NCI-H2107 (cell line): ENCODE measurements around the gene ATP8B3.

Experiments
- DNase-seq: peaks from one replicate; lab custom pipeline; 2025; lab: John Stamatoyannopoulos, UW

ATP8B3 gene

DNA sequence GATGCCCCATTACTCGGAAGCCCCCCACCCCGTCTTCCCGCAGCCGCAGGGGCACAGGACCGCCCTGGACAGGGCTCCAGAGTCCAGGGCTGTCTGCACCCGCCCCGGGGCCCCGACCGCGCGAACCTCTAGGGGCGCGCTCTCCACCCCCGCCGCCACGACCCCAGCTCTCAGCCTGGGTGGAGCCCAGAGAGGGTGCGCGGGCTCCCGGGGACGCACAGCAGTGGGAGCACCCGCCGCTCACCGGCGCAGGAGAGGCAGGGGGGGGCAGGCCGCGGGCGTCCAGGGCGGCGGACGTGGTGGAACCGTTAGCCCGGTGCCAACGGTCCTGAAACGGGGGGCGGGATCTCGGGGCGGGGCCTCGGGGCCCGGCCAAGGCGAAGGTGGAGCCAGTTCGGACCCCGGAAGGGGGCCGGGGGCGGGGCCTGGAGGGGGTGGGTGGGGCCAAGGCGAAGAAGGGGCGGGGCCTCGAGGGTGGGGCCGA lies at the start of gene ATP8B3:
Gene ATP8B3 (minus strand): TSS at position 335 of the 484 bp plus-strand sequence. CDS start 540 bp downstream, outside the sequence.
- DNase-seq = no peak

GRCh38 chr19:1861599-1862031 lies 49.5 kb upstream of the ATP8B3 start:
- no peak for DNase-seq

GRCh38 chr19:1860821-1861598 lies 48.9 kb upstream of the ATP8B3 start:
- no peak for DNase-seq

- no peak for DNase-seq
Observed at GRCh38 chr19:1860042-1860775, 48.1 kb upstream of the ATP8B3 start.

GRCh38 chr19:1859331-1859781 lies 47.3 kb upstream of the ATP8B3 start:
- no peak for DNase-seq

DNA sequence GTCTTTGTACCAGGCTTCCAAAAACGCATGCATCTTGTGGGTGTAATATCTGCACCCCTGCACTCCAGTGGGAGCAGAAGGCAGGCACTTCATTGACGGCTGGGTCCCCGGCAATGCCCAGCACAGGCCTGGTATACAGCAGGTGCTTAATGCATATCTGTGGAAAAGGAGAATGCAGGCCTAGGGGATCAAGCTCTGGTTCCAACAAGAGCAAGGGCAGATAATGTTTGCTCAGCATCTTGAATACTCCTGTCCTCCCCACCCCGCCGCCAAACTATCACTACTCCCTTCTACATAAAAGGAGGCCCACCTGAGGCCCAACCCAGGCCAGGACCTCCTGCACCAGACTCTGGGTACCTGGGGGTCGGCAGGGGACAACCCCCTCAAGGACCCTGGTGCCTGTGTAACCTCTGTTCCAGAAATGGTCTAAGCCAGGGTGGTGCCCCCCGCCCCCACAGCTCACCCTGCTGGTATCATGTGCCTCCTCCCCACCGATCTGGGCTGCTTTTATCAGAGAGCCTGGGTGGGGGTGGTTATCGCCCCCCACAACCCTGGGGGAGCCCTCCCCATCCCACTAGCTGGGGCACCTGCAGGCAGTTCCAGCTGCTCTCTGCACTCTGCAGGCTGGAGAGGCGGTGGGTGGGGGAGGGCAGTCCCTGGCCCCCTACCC lies 46.5 kb upstream of the ATP8B3 start:
- DNase-seq = no peak

DNA sequence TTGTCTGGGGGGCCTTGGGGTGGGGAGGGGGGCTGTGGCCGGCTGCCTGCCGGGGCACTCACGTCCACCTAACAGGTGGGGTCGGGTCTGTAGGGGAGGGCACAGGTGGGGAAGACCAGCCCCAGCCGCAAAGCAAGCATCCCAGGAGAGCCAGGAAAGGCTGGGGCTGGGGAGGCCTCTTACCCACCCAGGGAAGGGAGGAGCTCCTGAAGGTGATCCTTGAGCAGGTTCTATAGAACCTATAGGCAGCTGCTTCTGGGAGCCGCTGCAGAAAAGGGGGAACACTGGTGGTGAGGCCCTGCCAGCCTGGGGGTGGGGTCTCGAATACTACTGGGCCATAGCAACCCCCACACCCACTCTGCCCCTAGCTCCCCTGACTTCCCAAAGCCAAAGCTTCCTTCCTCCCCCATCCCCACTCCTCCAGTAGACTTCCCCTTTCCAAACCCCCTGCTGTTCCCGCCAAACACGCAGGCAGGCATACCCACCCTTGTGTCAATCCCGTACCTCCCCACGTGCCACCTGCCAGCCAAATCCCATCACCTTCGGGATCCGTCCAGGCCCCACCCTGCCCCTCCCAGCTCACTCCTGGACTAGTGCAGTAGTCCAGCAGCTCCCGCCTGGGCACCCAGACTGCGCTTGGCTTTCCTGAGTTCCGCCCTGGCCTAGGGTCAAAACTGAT lies 45.7 kb upstream of the ATP8B3 start:
- no peak for DNase-seq

DNA sequence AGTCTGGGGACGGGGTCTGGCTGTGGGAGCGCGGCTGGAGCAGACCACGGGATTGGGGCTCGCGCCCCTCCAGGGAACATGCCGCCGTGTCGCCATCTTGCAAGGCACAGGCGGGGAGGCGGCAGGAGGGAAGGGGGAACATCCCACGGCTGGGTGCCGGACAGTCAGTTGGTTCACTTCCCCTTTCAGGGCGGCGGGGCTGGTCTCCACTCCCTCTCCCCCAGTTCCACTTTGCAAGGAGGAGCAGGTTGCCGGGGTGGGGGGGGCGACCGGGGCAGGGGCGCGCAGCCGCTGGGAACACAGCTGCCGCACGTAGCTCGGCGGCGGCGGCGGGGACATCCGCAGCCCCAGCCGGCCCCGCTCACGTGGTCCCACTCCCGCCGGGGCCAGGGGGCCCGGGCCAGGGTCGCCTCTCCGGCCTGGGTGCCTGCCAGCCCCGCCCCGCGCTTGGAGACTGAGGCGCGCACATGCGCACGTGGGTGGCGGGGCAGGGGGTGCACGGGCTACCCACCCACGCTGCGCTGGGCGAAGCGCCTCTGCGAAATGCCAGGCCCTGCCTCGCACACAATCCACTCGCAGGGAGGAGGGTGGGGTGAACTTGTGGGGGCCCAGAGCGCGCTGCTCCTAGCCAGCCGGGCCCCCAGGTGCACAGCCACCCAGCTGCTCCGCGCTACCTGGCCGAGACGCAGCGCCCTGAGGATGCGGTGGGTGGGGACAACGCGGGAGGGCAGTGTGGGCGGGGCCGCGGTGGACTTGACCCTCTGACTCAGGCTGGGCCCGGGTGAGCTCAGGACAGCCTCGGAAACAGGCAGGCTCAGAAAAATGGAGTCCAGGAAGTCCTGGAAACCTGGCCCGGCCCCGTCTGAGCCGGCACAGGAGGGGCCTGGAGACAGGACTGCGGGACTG lies 44.9 kb upstream of the ATP8B3 start:
- DNase-seq = no peak

DNA sequence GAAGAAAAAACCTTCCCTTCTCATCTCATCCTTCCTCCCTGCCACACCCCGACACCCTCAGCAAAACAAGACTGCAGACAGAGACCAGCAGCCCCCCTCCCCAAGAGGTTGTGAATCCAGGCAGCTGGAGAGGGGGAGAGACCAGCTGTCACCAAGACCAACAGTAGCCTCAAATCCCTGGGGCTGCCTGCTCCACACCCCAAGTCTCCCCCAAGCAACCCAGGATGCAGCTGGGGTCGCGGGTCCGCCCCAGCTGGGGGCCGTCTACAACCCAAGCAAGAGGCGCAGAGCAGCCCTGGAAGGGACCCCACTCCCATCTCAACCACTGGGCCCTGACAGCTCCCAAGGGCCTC lies 44.2 kb upstream of the ATP8B3 start:
- DNase-seq = no peak

DNA sequence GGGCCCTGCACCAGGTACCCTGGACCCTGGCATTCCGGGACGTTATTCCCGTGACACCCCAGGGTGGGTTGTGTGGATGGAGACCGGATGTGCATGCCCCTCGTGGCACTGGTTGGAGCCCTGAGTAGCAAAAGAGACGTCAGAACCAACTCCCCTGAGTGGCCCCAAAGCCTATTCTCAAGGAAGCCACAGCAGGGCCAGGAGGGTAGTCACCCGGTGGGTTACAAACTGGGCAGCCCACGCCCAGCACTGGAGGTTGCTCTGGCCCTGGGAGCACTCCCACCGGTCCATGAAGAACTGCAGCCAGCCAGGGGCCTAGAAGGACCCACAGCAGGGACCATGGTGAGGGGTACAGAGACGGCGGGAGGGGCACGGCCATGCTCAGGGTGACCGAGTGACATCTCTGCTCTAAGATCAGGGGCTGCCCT lies 43.8 kb upstream of the ATP8B3 start:
- no peak for DNase-seq

- no peak for DNase-seq
Observed at GRCh38 chr19:1855040-1855827, 43.2 kb upstream of the ATP8B3 start.

- DNase-seq = no peak
Observed at GRCh38 chr19:1854542-1855039, 42.5 kb upstream of the ATP8B3 start.

DNA sequence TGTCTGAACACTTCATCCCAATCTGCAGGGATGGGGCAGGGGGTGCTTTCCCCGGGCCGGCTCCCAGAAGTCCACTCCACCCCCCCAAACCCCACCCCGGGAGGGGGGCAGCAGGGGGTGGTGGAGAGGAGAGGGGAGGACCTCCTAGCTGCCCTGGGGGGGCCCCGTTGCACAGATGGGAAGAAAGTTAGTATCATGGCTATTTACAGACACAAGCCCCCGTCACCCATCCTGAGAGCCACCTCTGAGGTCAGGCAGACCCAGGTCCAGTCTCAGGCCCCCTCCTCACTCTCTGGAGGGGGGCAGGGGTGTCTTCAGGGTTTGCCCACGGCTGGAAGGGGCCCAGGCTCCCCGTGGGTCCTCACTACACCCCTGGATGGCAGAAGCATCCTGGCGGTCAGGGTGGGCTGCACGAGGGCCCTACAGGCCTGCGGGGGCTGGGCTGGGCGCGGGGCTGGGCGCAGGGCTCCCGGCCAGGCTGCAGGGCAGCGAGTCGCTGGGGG lies 42.0 kb upstream of the ATP8B3 start:
- no peak for DNase-seq

DNA sequence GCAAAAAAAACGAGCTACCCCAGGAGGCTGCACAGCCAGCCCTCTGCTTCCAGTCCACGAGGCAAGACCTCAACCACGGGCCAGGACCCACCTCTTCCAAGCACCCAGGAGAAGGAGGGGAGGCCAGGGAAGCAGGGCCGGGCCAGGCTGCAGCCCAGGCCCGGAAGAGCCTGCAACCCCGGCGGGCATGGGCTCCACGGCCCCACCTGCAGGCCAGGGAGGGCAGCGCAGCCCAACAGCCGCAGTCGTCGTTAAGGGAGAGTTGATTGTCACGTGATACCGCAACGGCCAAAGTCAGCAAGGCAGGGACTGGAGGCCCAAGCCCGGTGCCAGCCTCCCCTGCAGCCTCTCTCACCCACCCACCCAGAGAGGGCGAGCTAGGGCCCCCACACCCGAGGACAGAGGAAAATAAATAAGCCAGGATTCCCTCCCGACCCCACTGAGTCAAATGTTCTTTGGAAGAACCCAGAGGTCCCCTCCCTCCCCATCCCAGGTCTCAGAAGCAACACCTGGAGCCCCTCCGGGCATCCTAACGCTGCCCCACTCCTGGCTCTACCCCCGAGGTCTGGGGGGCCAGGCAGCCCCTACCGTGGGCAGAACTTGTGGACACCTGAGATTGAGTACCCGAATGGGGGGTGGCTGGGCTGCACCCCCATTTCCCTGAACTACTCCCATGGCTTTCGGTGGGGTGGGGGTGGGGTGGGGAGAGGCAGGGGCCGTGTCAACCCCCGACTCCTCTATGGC lies 41.4 kb upstream of the ATP8B3 start:
- DNase-seq = peak; percentile 55

DNA sequence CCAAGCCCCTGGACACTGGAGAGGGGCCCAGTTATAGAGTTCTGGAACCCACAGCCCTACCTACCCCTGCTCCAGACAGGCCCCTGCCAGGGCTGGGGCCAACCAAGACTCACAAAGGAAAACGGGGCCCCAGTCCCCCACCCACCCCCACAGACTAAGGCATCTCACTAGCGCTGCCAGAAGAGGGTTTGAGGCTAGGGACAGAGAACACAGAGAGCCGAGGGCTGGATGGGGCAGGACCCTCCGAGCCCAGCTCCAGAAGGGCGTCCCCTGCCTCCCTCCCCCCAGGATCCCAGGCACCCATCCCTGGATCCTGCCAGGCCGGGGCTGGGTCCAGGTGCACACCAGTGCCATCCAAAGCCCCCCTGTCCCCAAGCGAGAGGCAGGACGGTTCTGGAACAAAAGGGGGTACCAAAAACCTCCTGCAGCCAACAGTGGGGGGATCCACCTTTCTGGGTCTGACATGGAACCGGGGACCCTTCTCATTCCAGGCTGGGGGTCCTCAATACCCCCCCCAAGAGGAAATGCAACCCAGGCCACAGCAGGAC lies 40.6 kb upstream of the ATP8B3 start:
- no peak for DNase-seq

- no peak for DNase-seq
Observed at GRCh38 chr19:1851654-1852580, 39.8 kb upstream of the ATP8B3 start.

DNA sequence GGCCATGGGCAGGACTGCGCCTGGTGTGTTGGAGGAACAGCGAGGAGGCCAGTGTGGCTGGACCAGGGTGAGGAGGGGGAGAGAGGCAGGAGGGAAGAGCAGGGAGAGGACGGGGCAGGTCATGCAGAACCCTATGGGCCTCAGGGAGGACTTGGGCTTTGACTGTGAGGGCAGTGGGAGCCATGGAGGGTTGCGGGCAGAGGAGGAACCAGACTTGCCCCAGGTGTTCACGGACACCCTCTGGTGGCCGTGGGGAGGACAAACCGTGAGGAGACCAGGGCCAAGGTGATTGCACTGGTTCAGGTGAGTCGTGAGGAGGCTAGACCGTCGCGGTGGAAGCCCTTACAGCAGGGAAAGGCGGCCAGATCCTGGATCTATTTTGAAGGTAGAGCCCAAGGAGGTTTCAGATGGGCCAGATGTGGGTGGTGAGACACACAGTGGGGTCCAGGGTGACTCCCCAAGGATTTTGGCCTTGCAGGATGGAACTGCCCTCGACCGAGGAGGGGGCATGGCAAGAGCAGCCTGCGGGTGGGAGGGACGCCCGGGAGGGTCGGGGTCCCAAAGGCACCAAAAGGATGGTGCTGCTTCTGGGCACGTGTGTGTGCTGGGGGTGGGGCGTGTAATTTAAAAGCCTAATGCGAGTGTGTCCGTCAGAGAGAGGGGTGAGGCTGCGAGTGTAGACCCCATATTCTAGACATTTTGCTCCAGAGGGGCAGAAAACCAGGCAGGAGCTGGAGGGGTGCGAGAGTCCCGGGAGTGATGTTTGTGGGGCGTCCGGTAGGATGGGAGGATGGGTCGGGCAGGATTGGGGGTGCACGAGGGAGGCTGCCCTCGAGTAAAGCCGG lies 39.0 kb upstream of the ATP8B3 start:
- DNase-seq = no peak
